SKM-1 (cell line): ENCODE data around the gene DEPP1.
"Not testable (repeated sequence)": the region's sequence is repeated elsewhere in the genome, so short reads cannot be mapped to it uniquely, and the experiment has no call there.

Source experiments
- DNase-seq: peaks from one replicate; lab custom pipeline; 2025; ENCODE audit not compliant: unreplicated experiment; lab: John Stamatoyannopoulos, UW

Gene DEPP1

GRCh38 chr10:44978570-44979280 is at the start of gene DEPP1:
DEPP1 (minus strand) TSS chr10:44978809; CDS start chr10:44978030, 779 bp downstream.
- no peak for DNase-seq

GRCh38 chr10:45023426-45023825 is 44.8 kb upstream of the DEPP1 start:
- DNase-seq, result no peak

- DNase-seq, result no peak
Observed at GRCh38 chr10:45015590-45015989, 37.0 kb upstream of the DEPP1 start.

GRCh38 chr10:45014557-45014956 is 35.9 kb upstream of the DEPP1 start:
- DNase-seq, result not testable (repeated sequence)

- peak; percentile 91 for DNase-seq
Observed at GRCh38 chr10:45008524-45009161, 30.0 kb upstream of the DEPP1 start.

- no peak for DNase-seq
Observed at GRCh38 chr10:45006276-45007030, 27.8 kb upstream of the DEPP1 start.

GRCh38 chr10:45005284-45005683 is 26.7 kb upstream of the DEPP1 start:
- no peak for DNase-seq

- no peak for DNase-seq
Observed at GRCh38 chr10:45004661-45005060, 26.1 kb upstream of the DEPP1 start.

GRCh38 chr10:45003432-45004000 is 24.9 kb upstream of the DEPP1 start:
- no peak for DNase-seq

GRCh38 chr10:45001381-45002148 is 23.0 kb upstream of the DEPP1 start:
- no peak for DNase-seq

GRCh38 chr10:45000752-45001380 is 22.3 kb upstream of the DEPP1 start, which contains the start of gene ZNF22:
ZNF22 (plus strand) TSS chr10:45000923; CDS start chr10:45003369, 2,446 bp downstream.
- peak; percentile 25 for DNase-seq

GRCh38 chr10:45000138-45000751 is 21.6 kb upstream of the DEPP1 start:
- no peak for DNase-seq

- DNase-seq, result no peak
Observed at GRCh38 chr10:44998146-44998631, 19.6 kb upstream of the DEPP1 start.

GRCh38 chr10:44997105-44997748 is 18.6 kb upstream of the DEPP1 start:
- DNase-seq, result no peak

GRCh38 chr10:44995914-44996669 is 17.5 kb upstream of the DEPP1 start:
- DNase-seq, result no peak

GRCh38 chr10:44995581-44995913 is 16.9 kb upstream of the DEPP1 start:
- DNase-seq, result no peak

GRCh38 chr10:44994752-44995530 is 16.3 kb upstream of the DEPP1 start:
- DNase-seq, result no peak
